WTC11 (cell line): ENCODE data around the gene IDH3G. TPM values are rescaled to one million over a fixed set of nuclear protein-coding genes. Genes with fewer than 3 reads are reported as not detected.

Experiments used
- ATAC-seq: fragments of 200-7000 bp; cut with Tn5 transposase; 2 replicates; pipeline ENCODE4 v1.10.0; 2021; ENCODE audit warnings: mild to moderate bottlenecking, moderate library complexity
- CTCF ChIA-PET: fragments of 300-600 bp; sonication (Branson Sonifier 250); formaldehyde crosslinking; loops from one replicate; lab custom pipeline; 2021; ENCODE audit warnings: antibody characterized with exemption; lab: Charles Lee
- POLR2A ChIA-PET: fragments of 350-600 bp; sonication (Branson Sonifier 250); formaldehyde crosslinking; loops from one replicate; lab custom pipeline; 2021; ENCODE audit warnings: antibody characterized with exemption; lab: Charles Lee
- DNase-seq: peaks from one replicate; pipeline ENCODE4 v3.0.0; 2021; ENCODE audit warnings: low spot score
- H3K27ac Mint-ChIP-seq: 2 replicates; pipeline ENCODE4 v1.8.0; 2021; ENCODE audit warnings: mixed read lengths
- H3K27me3 Mint-ChIP-seq: 2 replicates; pipeline ENCODE4 v1.8.0; 2021; ENCODE audit warnings: low read depth, mild to moderate bottlenecking, moderate library complexity, mixed read lengths
- H3K36me3 Mint-ChIP-seq: 2 replicates; pipeline ENCODE4 v1.8.0; 2021; ENCODE audit warnings: mixed read lengths
- H3K4me1 Mint-ChIP-seq: 2 replicates; pipeline ENCODE4 v1.8.0; 2022; ENCODE audit warnings: mixed read lengths
- H3K4me3 Mint-ChIP-seq: 2 replicates; pipeline ENCODE4 v1.8.0; 2021; ENCODE audit warnings: mild to moderate bottlenecking, moderate library complexity, mixed read lengths
- H3K9me3 Mint-ChIP-seq: 2 replicates; pipeline ENCODE4 v1.8.0; 2021; ENCODE audit warnings: mixed read lengths
- AR ChIP-seq: fragments of 250-450 bp; sonication (Bioruptor Pico); IDR thresholded peaks from 2 replicates; pipeline ENCODE4 v1.9.0; 2021; ENCODE audit warnings: mild to moderate bottlenecking
- E2F5 ChIP-seq: sonication (generic); formaldehyde crosslinking; IDR thresholded peaks from 2 replicates; pipeline ENCODE4 v1.8.1; 2022; ENCODE audit warnings: mild to moderate bottlenecking, moderate library complexity, missing genetic modification reagents
- ERG ChIP-seq: fragments of 250-450 bp; sonication (Bioruptor Pico); IDR thresholded peaks from 2 replicates; pipeline ENCODE4 v1.8.0; 2021; ENCODE audit warnings: mild to moderate bottlenecking
- GABPB1 ChIP-seq: sonication (generic); formaldehyde crosslinking; IDR thresholded peaks from 2 replicates; pipeline ENCODE4 v1.8.1; 2023; ENCODE audit warnings: mild to moderate bottlenecking, missing genetic modification reagents
- HMGA2 ChIP-seq: fragments of 250-450 bp; sonication (Bioruptor Pico); IDR thresholded peaks from 2 replicates; pipeline ENCODE4 v1.4.0; 2021; ENCODE audit warnings: mild to moderate bottlenecking, moderate library complexity
- JAZF1 ChIP-seq: fragments of 250-450 bp; sonication (Bioruptor Pico); IDR thresholded peaks from 2 replicates; pipeline ENCODE4 v1.9.0; 2021; ENCODE audit warnings: moderate library complexity, mild to moderate bottlenecking, inconsistent platforms
- NFYB ChIP-seq: sonication (generic); formaldehyde crosslinking; conservative IDR thresholded peaks from 2 replicates; pipeline ENCODE4 v1.8.0; 2022; ENCODE audit warnings: low read depth, missing genetic modification reagents
- NR2C2 ChIP-seq: sonication (generic); formaldehyde crosslinking; IDR thresholded peaks from 2 replicates; pipeline ENCODE4 v1.8.0; 2022; ENCODE audit warnings: mild to moderate bottlenecking, missing genetic modification reagents
- NR3C1 ChIP-seq: sonication (generic); formaldehyde crosslinking; conservative IDR thresholded peaks from 2 replicates; pipeline ENCODE4 v1.8.1; 2023; ENCODE audit warnings: low read depth, mild to moderate bottlenecking, missing genetic modification reagents
- TP53 ChIP-seq: sonication (generic); formaldehyde crosslinking; IDR thresholded peaks from 2 replicates; pipeline ENCODE4 v1.8.1; 2023; ENCODE audit warnings: mild to moderate bottlenecking, missing genetic modification reagents
- USF1 ChIP-seq: sonication (generic); formaldehyde crosslinking; IDR thresholded peaks from 2 replicates; pipeline ENCODE4 v1.8.0; 2022; ENCODE audit warnings: mild to moderate bottlenecking, missing genetic modification reagents
- ZBTB21 ChIP-seq: sonication (generic); formaldehyde crosslinking; IDR thresholded peaks from 2 replicates; pipeline ENCODE4 v1.8.1; 2023; ENCODE audit warnings: mild to moderate bottlenecking, missing genetic modification reagents, borderline replicate concordance
- ZNF121 ChIP-seq: sonication (generic); formaldehyde crosslinking; IDR thresholded peaks from 2 replicates; pipeline ENCODE4 v1.8.0; 2023; ENCODE audit warnings: missing genetic modification reagents
- ZNF219 ChIP-seq: sonication (generic); formaldehyde crosslinking; IDR thresholded peaks from 2 replicates; pipeline ENCODE4 v1.8.0; 2023; ENCODE audit warnings: missing genetic modification reagents, mild to moderate bottlenecking, borderline replicate concordance
- ZNF281 ChIP-seq: sonication (generic); formaldehyde crosslinking; IDR thresholded peaks from 2 replicates; pipeline ENCODE4 v1.8.0; 2023; ENCODE audit warnings: mild to moderate bottlenecking, missing genetic modification reagents
- ZNF317 ChIP-seq: sonication (generic); formaldehyde crosslinking; IDR thresholded peaks from 2 replicates; pipeline ENCODE4 v1.8.1; 2023; ENCODE audit warnings: low read depth, mild to moderate bottlenecking, moderate library complexity, missing genetic modification reagents, borderline replicate concordance
- ZNF396 ChIP-seq: fragments of 250-450 bp; sonication (Bioruptor Pico); IDR thresholded peaks from 2 replicates; pipeline ENCODE4 v1.8.0; 2021; ENCODE audit warnings: mild to moderate bottlenecking, moderate library complexity, borderline replicate concordance
- ZNF416 ChIP-seq: fragments of 250-450 bp; sonication (Bioruptor Pico); IDR thresholded peaks from 2 replicates; pipeline ENCODE4 v1.9.0; 2021; ENCODE audit warnings: mild to moderate bottlenecking, inconsistent platforms
- ZNF425 ChIP-seq: fragments of 250-450 bp; sonication (Bioruptor Pico); conservative IDR thresholded peaks from 2 replicates; pipeline ENCODE4 v1.9.0; 2021; ENCODE audit warnings: mild to moderate bottlenecking
- total RNA-seq: library from RNA; stranded (reverse); gene quantifications from 3 replicates; pipeline ENCODE4 v1.2.3, GENCODE V29; 2021

Gene IDH3G
- total RNA-seq, 1 experiment from 2014 or later = 52.4 TPM

- Mint-ChIP-seq H3K4me3 (no peak overlapping the region), H3K4me1 (peaks cover 4% of the 10 kb centered on the region), H3K27ac (no peak overlapping the region), H3K27me3 (no peaks in the 10 kb centered on the region), H3K9me3 (no peaks in the 10 kb centered on the region), H3K36me3 (no peaks in the 10 kb centered on the region)
- no peak for TF ChIP-seq ERG (CRISPR knock-in tag)
- no peak for TF ChIP-seq ZBTB21 (CRISPR knock-in tag)
- TF ChIP-seq TP53 (CRISPR knock-in tag) = no peak
- TF ChIP-seq JAZF1 = no peak
- no peak for TF ChIP-seq E2F5
- no peak for TF ChIP-seq ZNF281 (CRISPR knock-in tag)
- no peak for TF ChIP-seq ZNF425 (CRISPR knock-in tag)
- no peak for TF ChIP-seq GABPB1 (CRISPR knock-in tag)
- TF ChIP-seq ZNF416 = no peak
- POLR2A ChIA-PET = no interaction called here
- DNase-seq = no peak
- ATAC-seq = no peak
- CTCF ChIA-PET = no interaction called here
These were observed 53.4 kb downstream of the IDH3G start for GRCh38 chrX:153740631-153741222.

GRCh38 chrX:153739754-153740486 lies 54.3 kb downstream of the IDH3G start:
- H3K4me3 Mint-ChIP-seq = no peak overlapping the region
- peaks cover 1% of the 10 kb centered on the region; the same call in 1 of the 2 replicates for H3K36me3 Mint-ChIP-seq
- DNase-seq = no peak
- H3K4me1 Mint-ChIP-seq = peaks cover 10% of the 10 kb centered on the region
- H3K27me3 Mint-ChIP-seq = no peaks in the 10 kb centered on the region
- ATAC-seq = no peak
- POLR2A ChIA-PET = no interaction called here
- CTCF ChIA-PET = no interaction called here
- no peak overlapping the region for H3K27ac Mint-ChIP-seq
- peaks cover 3% of the 10 kb centered on the region for H3K9me3 Mint-ChIP-seq
- TF ChIP-seq ZNF396 (no peak), USF1 (CRISPR knock-in tag) (no peak), HMGA2 (no peak), ZNF219 (CRISPR knock-in tag) (no peak), ZNF121 (CRISPR knock-in tag) (no peak), ZNF425 (CRISPR knock-in tag) (no peak), ZNF317 (CRISPR knock-in tag) (no peak), NR2C2 (CRISPR knock-in tag) (no peak), NR3C1 (CRISPR knock-in tag) (no peak), NFYB (no peak), TP53 (CRISPR knock-in tag) (no peak), AR (CRISPR knock-in tag) (no peak)
